GM19025 (cell line): Measurements from ENCODE around the gene OST4.
"Not testable (repeated sequence)": the region's sequence is repeated elsewhere in the genome, so short reads cannot be mapped to it uniquely, and the experiment has no call there.

Experiments
- ATAC-seq: cut with Tn5 transposase; IDR thresholded peaks from one replicate; pipeline ENCODE4 v1.9.1; 2021; ENCODE audit warnings: mild to moderate bottlenecking, low read depth, moderate library complexity; ENCODE audit not compliant: unreplicated experiment

Gene OST4

DNA sequence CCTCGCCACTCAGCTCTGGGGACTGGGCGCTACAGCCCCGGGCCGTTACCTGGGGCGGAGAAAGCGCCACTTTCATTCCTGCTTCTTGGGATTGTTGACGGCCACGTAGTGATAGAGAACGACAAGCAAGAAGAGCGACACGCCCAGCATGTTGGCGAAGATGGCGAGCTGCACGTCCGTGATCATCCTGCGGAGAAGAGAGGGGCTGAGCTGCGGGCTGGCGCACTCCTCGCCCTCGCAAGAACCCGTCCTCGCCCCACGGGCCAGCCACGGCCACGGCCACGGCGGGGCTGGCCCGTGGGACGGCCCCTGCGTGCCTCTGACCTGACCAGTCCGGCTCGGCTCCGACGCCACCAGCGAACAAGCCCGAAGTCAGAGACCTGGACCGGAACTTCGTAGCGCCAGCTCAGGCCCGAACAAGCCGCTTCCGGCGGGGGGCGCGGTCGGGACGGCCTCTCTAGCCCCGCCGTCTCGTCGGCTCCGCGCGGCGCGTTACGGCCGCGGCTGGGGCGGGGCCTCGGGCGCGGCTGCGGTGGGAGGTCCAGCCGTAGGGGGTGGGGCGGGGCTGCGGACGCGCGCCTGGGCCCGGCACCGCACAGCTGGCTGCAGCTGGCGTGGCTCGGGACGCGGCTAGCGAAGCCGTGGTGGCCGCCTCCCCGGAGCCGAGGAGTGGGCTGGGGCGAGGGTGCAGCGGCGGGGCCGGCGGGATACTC lies at the start of gene OST4:
Gene OST4 (minus strand): TSS at position 378 of the 713 bp plus-strand sequence.
- peak; percentile 88 for ATAC-seq

DNA sequence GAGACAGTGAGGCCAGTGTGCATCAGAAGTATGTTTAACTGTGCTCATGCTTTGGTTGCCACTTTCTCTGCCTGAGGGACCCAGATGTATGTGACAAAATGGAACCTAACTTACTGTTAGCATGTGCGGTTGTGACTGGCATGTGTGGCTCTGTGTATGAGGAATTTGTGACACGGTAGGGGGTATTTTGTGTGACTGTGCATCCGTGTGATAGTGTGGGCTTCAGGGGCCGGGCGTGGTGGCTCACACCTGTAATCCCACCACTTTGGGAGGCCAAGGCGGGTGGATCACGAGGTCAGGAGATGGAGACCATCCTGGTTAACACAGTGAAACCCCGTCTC lies 47.8 kb upstream of the OST4 start:
- ATAC-seq = not testable (repeated sequence)

DNA sequence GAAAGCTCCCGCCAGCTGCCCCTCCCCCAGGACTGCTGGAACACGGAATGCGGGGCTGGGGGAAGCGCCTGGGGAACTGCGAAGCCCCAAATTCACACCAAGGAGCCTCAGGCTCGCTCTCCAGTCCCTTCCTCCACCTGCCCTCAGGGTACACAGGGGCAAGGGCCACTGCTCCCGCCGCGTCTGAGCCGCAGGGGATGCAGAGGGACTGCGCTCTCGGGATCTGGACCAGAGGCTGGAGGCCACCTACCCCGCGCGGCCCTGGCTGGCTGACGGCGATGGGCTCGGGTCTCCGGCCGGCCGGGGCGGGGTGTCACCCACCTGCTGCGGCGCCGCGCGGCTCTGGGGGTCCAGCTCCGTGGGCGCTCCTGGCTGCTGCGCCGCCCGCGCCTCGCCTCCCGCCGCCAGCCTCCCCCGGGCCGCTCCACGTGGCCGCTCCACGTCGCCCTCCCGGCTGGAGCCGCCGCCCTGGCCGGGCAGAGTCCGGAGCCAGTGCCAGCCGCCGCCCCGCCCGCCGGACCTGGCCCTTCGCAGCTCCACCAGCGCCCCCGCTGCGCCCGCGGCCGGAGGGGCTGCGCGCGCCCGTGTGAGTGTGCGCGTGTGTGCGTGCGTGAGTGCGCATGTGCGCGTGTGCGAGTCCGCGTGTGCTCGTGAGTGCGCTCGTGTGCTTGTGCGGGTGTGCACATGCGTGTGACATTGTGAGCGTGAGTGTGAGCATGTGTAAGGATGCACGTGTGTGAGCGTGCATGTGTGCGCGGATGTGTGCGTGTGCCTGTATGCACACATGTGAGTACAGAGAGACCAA lies 47.3 kb upstream of the OST4 start, which contains the start of gene CGREF1:
Gene CGREF1 (minus strand): TSS at position 604 of the 805 bp plus-strand sequence. CDS start 14,762 bp downstream, outside the sequence.
- ATAC-seq = no peak

DNA sequence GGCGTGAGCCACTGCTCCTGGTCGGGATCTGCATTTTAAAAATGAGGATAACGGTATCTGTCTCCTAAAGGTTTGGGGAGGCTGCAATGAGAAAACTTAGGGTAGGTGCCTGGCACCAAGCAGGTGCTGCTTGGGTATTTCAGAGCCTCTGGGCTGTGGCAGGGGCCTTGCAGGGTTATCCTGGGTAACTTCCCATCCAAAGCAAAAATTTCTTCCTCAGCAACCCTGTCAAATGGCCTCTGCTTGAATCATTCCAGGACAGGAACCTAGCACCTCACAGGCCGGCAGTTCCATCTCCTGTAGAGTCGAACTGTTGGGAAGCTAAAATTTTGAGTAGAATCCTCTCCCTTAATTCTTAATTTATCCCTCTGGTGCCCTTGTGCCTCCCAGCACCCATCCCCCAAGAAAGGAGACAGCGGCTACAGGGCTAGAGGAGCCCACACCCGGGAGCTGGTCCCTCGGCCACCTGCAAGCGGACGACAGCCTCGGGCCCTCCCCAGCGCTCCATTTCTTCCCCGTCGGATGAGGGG lies 46.6 kb upstream of the OST4 start:
- no peak for ATAC-seq

DNA sequence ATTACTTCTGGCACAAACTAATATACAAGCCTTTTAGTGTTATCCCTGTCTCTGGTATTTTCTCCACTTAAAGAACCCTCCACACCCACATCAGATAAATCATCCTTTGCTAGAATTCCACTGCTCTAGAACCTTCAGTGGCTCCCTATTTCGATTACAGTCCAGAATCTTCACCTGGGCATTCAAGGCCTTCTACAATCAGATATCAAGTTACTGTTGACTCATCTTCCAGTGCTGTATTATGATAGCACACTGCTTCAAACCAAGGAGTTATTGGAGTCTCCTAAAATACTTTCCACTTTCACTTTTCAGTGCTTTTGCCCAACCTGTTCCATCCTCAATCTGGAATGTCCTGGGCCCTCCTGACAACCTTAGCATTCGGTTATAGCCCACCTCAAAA lies 44.1 kb upstream of the OST4 start:
- no peak for ATAC-seq

DNA sequence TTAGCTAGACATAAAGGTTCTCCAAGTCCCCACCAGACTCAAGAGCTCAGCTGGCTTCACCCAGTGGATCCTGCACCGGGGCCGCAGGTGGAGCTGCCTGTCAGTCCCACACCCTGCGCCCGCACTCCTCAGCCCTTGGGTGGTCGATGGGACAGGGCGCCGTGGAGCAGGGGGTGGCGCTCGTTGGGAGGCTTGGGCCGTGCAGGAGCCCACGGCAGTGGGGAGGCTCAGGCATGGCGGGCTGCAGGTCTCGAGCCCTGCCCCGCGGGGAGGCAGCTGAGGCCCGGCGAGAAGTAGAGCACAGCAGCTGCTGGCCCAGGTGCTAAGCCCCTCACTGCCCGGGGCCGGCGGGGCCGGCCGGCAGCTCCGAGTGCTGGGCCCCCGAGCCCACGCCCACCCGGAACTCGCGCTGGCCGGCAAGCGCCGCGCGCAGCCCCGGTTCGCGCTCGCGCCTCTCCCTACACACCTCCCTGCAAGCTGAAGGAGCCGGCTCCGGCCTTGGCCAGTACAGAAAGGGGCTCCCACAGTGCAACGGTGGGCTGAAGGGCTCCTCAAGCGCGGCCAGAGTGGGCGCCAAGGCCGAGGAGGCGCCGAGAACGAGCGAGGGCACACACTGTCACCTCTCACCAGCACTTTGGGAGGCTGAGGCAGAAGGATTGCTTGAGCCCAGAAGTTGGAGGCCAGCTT lies 40.1 kb upstream of the OST4 start:
- not testable (repeated sequence) for ATAC-seq

DNA sequence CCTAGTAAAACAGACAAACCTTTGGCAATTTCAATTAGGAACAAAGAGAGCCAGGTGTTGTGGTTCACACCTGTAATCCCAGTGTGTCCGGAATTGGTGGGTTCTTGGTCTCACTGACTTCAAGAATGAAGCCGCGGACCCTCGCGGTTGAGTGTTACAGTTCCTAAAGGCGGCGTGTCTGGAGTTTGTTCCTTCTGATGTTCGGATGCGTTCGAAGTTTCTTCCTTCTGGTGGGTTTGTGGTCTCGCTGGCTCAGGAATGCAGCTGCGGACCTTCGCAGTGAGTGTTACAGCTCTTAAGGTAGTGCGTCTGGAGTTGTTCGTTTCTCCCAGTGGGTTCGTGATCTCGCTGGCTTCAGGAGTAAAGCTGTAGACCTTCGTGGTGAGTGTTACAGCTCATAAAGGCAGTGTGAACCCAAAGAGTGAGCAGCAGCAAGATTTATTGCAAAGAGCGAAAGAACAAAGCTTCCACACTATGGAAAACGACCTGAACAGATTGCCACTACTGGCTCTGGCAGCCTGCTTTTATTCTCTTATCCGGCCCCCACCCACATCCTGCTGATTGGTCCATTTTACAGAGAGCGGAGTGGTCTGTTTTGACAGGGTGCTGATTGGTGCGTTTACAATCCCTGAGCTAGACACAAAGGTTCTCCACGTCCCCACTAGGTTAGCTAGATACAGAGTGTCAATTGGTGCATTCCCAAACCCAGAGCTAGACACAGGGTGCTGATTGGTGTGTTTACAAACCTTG lies 39.3 kb upstream of the OST4 start:
- ATAC-seq = not testable (repeated sequence)

DNA sequence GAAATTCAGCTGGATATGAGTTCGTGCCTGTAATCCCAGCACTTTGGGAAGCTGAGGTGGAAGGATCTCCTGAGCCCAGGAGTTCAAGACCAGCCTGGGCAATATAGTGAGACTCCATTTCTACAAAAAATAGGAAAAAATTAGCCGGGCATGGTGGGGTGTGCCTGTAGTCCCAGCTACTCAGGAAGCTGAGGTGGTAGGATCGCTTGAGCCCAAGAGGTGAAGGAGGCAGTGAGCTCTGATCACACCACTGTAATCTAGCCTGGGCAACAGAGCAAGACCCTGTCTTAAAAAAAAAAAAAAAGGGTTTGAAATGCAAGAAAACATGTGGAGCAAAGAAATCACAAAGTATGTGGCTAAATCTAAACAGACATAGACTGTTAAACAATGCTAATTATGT lies 37.6 kb upstream of the OST4 start:
- no peak for ATAC-seq

DNA sequence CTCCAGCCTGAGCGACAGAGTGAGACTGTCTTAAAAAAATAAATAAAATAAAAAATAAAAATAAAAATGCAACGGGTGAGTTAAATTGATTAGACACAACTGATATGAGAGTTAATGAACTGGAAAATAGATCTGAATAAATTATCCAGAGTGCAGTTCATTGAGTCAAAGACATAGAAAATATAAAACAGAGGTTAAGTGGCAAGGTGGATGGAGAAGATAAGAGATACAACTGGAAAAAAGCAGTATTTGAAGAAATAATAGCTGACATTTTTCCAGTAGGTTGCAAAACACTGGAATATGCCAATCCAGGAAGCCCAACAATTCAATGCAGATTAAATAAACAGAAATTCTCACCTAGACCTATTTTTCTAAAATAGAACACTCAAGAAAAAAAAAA lies 36.8 kb upstream of the OST4 start:
- no peak for ATAC-seq

DNA sequence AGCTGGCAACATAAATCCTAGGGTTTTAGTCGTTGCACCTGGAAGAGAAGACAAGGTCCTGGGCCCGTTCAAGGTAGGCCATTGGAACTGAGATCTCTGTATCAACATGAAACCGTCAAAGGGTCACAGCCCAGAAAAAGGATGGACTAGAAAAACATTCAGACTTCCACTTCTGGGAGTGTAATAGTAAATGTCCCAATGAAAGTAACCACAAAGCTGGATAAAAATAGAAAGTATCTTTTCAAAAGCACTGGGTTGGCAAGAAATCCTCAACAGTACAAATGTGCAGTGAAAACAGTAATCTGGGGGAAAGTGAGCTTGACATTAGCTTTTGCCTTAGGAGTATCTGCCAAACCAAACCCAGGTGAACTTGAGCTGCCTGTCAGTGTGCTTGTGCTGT lies 34.5 kb upstream of the OST4 start:
- ATAC-seq = no peak

DNA sequence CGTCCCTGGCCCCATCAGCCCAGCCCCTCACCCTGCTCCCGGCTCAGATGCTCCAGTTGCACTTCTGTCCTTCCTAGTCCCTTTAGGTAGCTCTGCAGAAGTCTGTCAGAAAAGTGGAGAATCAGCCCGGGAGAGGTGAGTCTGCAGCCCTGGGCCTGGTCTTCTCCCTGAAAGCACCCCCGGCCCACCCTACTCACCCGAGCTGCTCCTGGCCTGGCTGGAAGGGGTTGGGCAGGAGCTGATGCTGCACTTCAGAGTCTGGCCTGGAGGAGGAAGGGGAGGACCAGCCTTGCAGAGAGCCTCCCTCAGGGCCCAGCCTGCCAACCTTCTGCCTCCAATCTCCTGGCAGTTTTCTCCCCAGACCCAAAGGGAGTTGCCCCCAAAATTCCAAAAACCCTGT lies 30.9 kb upstream of the OST4 start:
- ATAC-seq = no peak

DNA sequence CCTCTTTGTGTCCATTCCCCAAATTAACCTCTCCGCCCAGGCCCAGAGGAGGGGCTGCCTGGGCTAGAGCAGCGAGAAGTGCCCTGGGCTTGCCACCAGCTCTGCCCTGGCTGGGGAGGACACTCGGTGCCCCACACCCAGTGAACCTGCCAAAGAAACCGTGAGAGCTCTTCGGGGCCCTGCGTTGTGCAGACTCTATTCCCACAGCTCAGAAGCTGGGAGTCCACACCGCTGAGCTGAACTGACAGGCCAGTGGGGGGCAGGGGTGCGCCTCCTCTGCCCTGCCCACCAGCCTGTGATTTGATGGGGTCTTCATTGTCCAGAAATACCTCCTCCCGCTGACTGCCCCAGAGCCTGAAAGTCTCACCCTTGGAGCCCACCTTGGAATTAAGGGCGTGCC lies 28.6 kb upstream of the OST4 start:
- no peak for ATAC-seq

DNA sequence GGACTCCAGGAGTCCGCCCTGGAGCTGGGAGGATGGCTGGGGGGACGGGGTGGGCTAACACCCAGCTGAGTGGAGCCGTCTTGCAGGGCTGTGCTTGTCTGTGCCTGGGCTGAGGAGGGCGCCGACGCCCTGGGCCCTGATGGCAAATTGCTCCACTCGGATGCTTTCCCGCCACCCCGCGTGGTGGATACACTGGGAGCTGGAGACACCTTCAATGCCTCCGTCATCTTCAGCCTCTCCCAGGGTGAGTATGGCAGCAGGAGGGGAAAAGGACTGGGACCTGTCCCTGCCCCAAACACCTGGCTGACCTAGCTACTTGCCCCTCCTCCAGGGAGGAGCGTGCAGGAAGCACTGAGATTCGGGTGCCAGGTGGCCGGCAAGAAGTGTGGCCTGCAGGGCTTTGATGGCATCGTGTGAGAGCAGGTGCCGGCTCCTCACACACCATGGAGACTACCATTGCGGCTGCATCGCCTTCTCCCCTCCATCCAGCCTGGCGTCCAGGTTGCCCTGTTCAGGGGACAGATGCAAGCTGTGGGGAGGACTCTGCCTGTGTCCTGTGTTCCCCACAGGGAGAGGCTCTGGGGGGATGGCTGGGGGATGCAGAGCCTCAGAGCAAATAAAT lies 28.0 kb upstream of the OST4 start:
- no peak for ATAC-seq

DNA sequence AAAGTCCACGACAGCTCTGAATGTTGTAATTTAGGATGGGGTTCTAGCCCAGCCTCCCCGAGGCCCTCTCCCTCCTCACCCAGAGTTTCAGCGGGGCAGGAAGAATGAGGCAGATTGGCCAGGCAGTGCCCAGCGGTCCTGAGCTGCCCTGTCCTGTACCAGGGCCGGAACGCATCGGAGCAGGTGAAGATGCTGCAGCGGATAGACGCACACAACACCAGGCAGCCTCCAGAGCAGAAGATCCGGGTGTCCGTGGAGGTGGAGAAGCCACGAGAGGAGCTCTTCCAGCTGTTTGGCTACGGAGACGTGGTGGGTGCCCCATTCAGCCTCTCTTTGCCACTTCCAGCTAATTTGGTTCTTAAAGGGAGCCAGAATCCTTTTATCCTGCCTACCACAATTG lies 25.9 kb upstream of the OST4 start:
- no peak for ATAC-seq

DNA sequence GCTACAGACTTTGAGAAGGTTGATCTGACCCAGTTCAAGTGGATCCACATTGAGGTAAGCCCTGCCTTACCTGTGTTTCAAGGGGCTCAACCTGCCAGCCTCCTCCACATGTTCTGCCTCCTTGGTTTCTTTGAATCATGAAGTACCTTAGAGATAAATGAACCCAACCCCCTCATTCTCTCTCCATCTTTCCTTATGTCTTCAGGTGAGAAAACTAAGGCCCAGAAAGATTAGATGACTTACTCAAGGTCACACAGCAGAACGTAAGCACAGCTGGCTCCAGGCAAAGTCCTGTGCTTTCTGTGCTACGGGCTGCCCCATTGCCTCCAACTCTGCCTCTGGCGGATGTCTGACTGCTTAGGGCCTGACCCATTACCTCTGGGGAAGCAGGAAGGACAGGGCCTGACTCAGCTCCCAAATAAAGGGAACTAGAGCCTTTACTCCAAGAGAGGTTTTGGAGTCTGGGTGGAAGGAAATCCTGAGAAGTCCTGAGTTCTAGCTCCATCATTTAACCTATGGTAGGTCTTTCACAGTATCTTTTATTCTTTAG lies 25.4 kb upstream of the OST4 start:
- ATAC-seq = no peak

DNA sequence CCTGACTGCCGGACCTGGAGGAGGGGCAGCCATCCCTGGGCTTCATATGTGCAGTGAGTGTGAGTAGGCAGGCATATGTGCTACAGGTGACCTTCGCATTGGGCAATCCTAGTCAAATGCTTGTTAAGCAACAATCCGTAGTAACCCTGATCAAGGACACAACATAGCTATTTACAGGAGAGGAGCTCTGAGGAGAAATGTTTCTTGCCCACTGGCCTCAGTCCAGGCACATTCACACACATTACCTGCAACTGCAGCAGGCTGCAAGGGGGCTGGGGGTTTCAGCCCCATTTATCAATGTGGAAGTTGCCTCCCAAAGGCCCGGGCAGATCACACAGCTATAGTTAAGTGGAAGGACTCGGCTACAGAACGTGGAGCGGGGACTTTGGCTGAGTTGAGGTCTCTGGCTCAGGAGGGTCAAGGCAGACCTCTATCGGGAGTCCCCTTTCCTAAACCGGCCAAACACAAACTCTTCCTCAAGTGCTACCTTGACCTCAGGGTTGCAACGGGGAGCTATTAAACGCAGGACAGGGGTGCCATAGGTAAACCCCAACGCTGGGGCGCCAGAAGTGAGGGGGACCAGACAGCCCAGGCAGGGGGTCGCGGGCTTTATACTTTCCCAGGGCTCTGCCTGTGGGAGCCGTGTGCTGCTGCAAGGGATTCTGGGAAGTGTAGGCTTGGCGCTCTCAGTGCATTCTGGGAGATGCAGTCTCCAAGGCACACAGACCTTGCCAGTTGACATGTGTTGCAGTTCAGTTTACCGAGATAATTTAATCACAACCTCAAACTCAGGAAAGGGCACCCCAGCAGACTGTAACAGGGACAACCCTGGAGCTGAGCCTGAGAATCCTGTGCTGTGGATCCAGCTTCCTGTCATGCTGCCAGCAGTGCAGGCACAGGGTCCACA lies 24.5 kb upstream of the OST4 start:
- no peak for ATAC-seq

DNA sequence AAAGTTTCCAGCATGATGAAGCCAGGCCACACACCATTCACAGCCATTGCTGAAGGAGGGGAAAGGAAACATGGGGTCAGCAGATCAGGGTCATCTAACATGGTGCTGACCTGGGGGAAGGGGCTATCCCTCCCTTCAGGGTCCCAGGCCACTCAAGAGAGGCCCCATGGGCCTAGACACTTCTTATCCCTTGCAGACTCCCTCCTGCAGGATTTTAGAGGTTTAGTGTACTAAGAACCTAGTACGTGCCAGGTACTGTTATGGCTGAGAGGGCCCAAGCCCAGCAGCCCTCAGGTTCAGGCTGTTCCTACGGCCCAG lies 23.9 kb upstream of the OST4 start:
- no peak for ATAC-seq

DNA sequence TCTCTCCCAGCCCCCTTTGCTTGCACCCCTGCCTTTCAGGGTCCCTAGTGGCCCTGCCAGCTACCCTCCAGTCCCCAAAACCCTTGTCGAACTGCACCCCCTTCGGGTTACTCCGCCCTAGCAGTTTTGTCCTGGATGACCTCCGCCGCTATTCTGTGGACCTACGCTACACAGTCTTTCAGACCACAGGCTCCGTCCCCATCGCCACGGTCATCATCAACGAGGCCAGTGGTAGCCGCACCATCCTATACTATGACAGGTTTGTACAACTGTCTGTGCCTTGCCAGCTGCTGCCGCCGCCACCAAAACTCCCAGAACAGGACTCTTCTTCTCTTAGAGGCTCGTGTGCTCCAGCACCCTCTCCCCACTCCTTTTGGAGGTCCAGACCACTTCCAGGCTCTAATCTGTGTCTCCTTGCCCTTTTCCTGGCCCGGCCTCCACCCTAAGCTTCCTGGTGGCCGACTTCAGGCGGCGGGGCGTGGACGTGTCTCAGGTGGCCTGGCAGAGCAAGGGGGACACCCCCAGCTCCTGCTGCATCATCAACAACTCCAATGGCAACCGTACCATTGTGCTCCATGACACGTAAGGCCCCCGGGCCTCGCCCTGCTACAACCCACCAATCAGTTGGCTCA lies 23.0 kb upstream of the OST4 start:
- no peak for ATAC-seq
